Esophagus squamous epithelium (tissue), 5 donors: ENCODE measurements around the gene CTAGE6. TPM values are rescaled to one million over a fixed set of nuclear protein-coding genes. Genes with fewer than 3 reads are reported as not detected.
"Not testable (repeated sequence)": the region's sequence is repeated elsewhere in the genome, so short reads cannot be mapped to it uniquely, and the experiment has no call there.

ENCODE experiments used
- DNase-seq: peaks from one replicate; lab custom pipeline; 2025; lab: John Stamatoyannopoulos, UW
- H3K27ac ChIP-seq, 4 donors: fragments of 200-600 bp; sonication (generic); one replicate each; pipeline ENCODE4 v1.5.1; 2016 to 2019; ENCODE audit warnings: mild to moderate bottlenecking in 1 of 4
- H3K27me3 ChIP-seq, 4 donors: fragments of 200-600 bp; sonication (generic); 1 replicate in 3 of 4; 2 replicates in 1 of 4; pipeline versions ENCODE4 v1.5.1 to v1.6.0; 2017 to 2021; ENCODE audit warnings: antibody characterized with exemption in 1 of 4
- H3K36me3 ChIP-seq, 3 donors: fragments of 200-600 bp; sonication (generic); one replicate each; pipeline ENCODE4 v1.5.1; 2016 to 2019
- H3K4me1 ChIP-seq, 3 donors: fragments of 200-600 bp; sonication (generic); one replicate each; pipeline ENCODE4 v1.5.1; 2017 to 2019
- H3K4me3 ChIP-seq, 4 donors: fragments of 200-600 bp; sonication (generic); 1 replicate in 3 of 4; 2 replicates in 1 of 4; pipeline ENCODE4 v1.5.1; 2016 to 2019; ENCODE audit warnings: mild to moderate bottlenecking in 2 of 4, moderate library complexity in 1 of 4
- H3K9me3 ChIP-seq, 3 donors: fragments of 200-600 bp; sonication (generic); one replicate each; pipeline ENCODE4 v1.5.1; 2016 to 2019
- WGBS, 2 donors: methylation state at CpG; one replicate each; pipeline ENCODE4 v1.1.5; 2018; 5-methylcytosine and 5-hydroxymethylcytosine counted together
- intact Hi-C: fragments of 100-400 bp; cut with DNase I; formaldehyde crosslinking; loops from one replicate; pipeline ENCODE4 v1.15.0; 2022
- small RNA-seq, 4 donors: library from RNA; depleted of rRNA; stranded (forward); fragments of <200 nt; gene quantifications; one replicate each; pipeline ENCODE3, GENCODE V24; 2016
- total RNA-seq, 4 donors: library from RNA; depleted of rRNA; stranded (reverse); fragments of >200 nt; gene quantifications; one replicate each; pipeline ENCODE4 v1.1.0, GENCODE V29; 2016
- donor health status: DM: yes; HTN: yes; CAD: no.

The CTAGE6 gene
- total RNA-seq, 4 donors from 2014 or later, result 0.57 to 1.5 (median 0.80) TPM; not detected in 1

- H3K36me3 ChIP-seq, intact Hi-C loops, H3K4me3 ChIP-seq, H3K4me1 ChIP-seq, H3K9me3 ChIP-seq, H3K27ac ChIP-seq, H3K27me3 ChIP-seq, DNase-seq: not testable (repeated sequence)
Observed at GRCh38 chr7:143715543-143716193, 41.8 kb downstream of the CTAGE6 start.

GRCh38 chr7:143714581-143715454 lies 42.7 kb downstream of the CTAGE6 start:
- H3K9me3 ChIP-seq, H3K27ac ChIP-seq, H3K4me1 ChIP-seq, H3K4me3 ChIP-seq, H3K36me3 ChIP-seq, DNase-seq, intact Hi-C loops, H3K27me3 ChIP-seq: not testable (repeated sequence)
- no CpG with 5 or more reads among the region's 11 CpGs for WGBS, 2 donors

- 60% methylated on average over 1 of the region's 5 CpGs; no CpG with 5 or more reads in 1 of the 2 donors for WGBS, 2 donors
- intact Hi-C loops, H3K27ac ChIP-seq, H3K27me3 ChIP-seq, H3K4me1 ChIP-seq, DNase-seq, H3K9me3 ChIP-seq, H3K36me3 ChIP-seq, H3K4me3 ChIP-seq: not testable (repeated sequence)
Observed at GRCh38 chr7:143712381-143712780, 45.1 kb downstream of the CTAGE6 start.

- H3K27me3 ChIP-seq, H3K4me3 ChIP-seq, H3K27ac ChIP-seq, H3K9me3 ChIP-seq, intact Hi-C loops, H3K4me1 ChIP-seq, DNase-seq, H3K36me3 ChIP-seq: not testable (repeated sequence)
- WGBS, 2 donors, result no CpG with 5 or more reads among the region's 4 CpGs
Observed at GRCh38 chr7:143711727-143712324, 45.7 kb downstream of the CTAGE6 start.

DNA sequence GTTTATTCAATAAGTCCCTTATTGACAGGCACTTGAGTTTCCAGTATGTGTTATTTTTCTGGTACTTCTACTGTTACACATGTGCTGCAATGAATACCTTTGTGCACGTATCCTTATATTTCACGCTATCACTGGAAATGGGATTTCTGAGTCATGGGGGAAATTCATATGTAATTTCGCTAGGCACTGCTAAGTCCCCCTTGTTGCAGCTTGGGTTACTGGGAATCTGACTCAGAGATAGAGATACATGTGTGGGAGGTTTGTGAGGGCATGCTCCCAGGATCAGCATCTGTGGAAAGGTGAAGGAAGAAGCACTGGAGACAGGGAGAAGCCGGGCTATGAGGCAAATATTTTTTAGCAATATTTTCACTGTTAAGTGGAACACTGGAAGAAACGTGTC lies 47.6 kb downstream of the CTAGE6 start:
- H3K36me3 ChIP-seq, H3K4me3 ChIP-seq, H3K27ac ChIP-seq, DNase-seq, H3K9me3 ChIP-seq, H3K27me3 ChIP-seq, H3K4me1 ChIP-seq, intact Hi-C loops: not testable (repeated sequence)
- no CpG with 5 or more reads among the region's 5 CpGs for WGBS, 2 donors

Small RNAs within 50 kb of the gene (small RNA-seq; reads per million reads assigned to genes)
- 0 reads per million in 4 donors for gene RNU6-267P

Other genes starting within 250 kb of the CTAGE6 start
- 1 to 10 TPM in 2 of 4 donors, not detected in 2; 1.4 to 2.3 TPM for gene CTAGE15, start 185.9 kb downstream of the CTAGE6 start, total RNA-seq
- 10 to 100 TPM; 11.3 to 15.3 (median 13.4) TPM for gene TCAF2, start 136.7 kb downstream of the CTAGE6 start, total RNA-seq
- 10 to 100 TPM in 2 of 4 donors, 1 to 10 TPM in 2; 8.1 to 25.4 (median 13.2) TPM for gene TCAF1, start 144.5 kb upstream of the CTAGE6 start, total RNA-seq
- not detected for gene OR2F2, start 177.5 kb upstream of the CTAGE6 start, total RNA-seq
- not detected for gene OR2F1, start 197.1 kb upstream of the CTAGE6 start, total RNA-seq
- not detected for gene OR6B1, start 242.6 kb upstream of the CTAGE6 start, total RNA-seq